GM21515 (cell line): ENCODE measurements around the gene SEMA4G.

Source experiments
- ATAC-seq: cut with Tn5 transposase; IDR thresholded peaks from one replicate; pipeline ENCODE4 v1.9.1; 2021; ENCODE audit not compliant: unreplicated experiment

SEMA4G gene

DNA sequence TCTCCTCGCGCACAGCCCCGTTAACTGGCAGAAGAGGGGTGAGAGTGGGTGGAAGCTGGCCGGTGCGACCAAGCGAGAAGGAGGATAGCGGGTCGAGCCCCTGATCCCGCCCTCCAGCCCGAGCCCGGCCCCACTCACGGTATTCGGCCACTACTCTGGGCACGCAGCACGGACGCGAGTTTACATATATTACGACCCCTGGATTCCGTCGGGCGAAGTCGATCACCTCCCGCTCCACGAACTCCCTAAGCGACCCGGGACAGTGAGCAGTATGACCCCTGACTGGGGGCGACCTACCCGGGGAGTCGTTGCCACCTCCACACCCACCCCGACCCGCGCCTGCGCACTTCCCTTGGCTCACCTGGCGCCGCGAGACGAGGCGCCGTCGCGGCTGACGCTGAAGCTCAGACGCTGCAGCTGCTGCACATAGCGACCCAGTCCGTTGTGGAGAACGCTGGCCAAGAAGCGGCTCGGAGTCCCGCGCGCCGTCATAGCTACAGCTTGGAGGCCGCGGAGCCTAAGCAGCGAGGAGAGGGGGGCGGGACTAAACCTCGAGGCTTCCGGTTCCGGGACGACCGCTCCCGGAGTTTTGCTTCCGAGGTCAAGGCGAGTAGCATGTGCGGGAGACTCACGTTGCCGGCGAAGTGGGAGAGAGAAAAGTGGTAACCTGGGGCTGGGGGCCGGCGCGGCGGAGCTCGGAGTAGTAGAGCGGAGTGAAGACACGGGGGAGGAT lies 17.8 kb downstream of the SEMA4G start, which contains the start of the genes MRPL43 and TWNK:
Gene MRPL43, minus strand, starts transcription at position 546 of the 733 bp plus-strand sequence. Its CDS starts 54 bp downstream, at position 492.
Gene TWNK, plus strand, starts transcription at position 592 of the 733 bp plus-strand sequence. CDS start 668 bp downstream, outside the sequence.
- ATAC-seq = peak; percentile 59

DNA sequence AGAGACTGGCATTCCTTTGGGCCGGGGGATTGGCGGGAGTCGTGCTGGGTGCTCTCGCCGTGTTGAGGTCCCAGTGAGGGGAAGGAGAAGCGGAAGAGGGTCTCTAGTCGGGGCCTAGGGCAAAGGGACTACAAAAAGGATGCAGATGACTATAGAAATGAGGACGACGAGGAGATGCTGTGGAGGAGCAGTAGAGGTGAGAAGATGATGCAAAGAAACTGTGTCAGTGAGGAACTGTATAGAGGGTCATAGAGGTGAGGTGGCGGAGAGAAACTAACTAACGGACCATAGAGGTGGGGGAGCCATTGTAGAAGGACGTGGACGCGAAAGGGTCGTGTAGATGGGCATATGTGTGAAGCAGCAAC lies 18.4 kb downstream of the SEMA4G start:
- ATAC-seq = no peak

DNA sequence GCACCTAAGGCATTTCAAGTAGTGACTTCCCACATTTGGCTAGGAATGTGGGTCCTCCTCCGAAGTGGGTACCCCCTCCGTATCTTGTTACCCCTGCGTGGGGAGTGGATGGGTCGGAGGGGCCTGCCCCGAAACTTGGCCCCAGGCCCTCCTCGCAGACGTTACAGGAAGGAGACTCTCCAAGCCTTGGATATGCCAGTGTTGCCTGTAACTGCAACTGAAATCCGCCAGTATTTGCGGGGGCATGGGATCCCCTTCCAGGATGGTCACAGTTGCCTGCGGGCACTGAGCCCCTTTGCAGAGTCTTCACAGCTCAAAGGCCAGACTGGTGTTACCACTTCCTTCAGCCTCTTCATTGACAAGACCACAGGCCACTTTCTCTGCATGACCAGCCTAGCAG lies 18.9 kb downstream of the SEMA4G start:
- no peak for ATAC-seq

DNA sequence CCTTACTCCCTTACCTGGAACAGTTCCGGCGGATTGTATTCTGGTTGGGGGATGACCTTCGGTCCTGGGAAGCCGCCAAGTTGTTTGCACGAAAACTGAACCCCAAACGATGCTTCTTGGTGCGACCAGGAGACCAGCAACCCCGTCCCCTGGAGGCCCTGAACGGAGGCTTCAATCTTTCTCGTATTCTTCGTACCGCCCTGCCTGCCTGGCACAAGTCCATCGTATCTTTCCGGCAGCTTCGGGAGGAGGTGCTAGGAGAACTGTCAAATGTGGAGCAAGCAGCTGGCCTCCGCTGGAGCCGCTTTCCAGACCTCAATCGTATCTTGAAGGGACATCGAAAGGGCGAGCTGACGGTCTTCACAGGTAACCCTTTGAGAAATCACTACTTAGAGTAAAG lies 19.8 kb downstream of the SEMA4G start:
- ATAC-seq = no peak

DNA sequence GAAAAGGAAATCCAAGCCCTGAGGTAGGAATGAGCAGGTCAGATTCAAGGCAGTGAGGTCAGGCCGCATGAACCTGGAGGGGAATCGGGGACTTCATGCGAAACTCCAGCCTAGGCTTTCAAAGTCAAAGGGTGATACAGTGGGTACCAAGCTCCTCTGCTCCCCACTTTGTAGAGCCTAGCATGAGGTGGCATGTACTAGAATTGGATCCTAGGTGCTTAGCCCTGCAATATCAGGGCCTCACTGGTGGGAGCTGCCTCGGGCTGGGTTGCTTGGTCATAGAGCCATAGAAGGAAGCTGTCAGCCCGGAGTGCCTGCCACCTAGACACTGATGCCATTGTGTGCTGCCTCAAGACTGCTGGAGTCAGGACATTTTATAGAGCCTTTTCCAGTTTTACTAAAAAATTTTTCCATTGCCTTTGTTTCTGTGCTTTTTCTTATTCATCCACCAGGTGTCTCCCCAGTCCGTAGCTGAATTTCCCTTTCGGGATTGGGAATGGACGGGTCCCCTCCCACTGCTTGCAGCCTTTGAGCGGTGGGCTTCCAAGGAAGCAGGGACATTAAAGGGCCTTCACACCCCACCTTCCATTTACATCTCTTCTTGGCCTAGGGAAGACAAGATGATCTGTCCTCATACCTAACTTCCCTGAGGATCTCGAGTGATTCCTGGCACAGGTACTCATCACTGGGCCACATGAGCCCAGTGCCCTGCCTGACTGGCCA lies 24.8 kb downstream of the SEMA4G start:
- no peak for ATAC-seq

DNA sequence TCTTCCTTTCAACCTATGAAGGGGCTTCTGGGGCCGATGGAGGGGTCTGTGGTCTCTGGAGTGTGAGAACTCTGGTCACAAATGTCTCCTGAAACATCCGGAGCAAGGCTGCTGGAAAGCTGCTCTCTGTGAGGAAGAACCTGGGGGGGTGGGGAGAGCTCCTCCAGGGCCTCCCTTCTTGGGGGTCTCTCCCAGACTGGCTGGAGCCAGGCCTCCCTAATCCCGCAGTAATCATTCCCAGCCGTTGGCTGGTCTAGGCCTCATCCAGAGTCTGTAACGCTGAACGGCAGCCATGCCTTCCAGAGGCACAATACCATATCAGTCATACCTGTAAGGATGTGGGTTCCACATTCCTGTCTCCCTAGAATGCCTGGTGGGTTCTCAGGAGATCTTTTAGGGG lies 25.9 kb downstream of the SEMA4G start:
- no peak for ATAC-seq

DNA sequence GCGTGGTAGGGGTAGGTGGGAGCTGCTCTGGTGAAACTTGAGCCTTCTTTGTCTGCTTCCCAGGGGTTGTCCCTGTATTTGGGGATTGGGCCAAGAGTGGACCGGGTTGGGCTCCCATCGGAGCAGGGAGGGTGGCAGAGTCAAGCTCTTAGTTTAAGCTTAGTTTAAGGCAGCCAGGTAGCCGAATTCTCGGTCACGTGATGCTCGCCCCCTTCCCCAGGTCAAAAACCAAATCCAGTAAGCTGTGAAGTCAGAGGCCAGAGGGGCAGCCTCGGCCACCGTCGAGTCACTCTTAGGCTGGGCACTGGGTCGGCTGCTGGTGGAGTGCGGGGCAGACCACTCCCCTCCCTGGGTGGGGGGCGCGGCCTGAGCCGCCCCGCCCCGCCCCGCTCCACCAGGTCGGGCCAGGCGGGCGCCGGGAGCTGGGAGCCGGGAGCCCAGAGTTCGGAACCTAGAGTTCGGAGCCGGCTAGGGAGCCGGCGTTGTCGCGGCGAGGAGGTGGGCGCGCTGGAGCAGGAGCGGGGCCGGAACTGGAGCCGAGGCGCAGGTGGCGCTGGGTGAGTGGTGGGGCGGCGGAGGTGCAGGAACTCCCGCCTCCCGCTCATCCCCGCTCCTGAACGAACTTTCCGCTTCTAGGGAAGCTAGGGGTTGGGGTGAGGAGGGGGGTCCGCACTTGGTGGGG lies 27.5 kb downstream of the SEMA4G start:
- no peak for ATAC-seq

DNA sequence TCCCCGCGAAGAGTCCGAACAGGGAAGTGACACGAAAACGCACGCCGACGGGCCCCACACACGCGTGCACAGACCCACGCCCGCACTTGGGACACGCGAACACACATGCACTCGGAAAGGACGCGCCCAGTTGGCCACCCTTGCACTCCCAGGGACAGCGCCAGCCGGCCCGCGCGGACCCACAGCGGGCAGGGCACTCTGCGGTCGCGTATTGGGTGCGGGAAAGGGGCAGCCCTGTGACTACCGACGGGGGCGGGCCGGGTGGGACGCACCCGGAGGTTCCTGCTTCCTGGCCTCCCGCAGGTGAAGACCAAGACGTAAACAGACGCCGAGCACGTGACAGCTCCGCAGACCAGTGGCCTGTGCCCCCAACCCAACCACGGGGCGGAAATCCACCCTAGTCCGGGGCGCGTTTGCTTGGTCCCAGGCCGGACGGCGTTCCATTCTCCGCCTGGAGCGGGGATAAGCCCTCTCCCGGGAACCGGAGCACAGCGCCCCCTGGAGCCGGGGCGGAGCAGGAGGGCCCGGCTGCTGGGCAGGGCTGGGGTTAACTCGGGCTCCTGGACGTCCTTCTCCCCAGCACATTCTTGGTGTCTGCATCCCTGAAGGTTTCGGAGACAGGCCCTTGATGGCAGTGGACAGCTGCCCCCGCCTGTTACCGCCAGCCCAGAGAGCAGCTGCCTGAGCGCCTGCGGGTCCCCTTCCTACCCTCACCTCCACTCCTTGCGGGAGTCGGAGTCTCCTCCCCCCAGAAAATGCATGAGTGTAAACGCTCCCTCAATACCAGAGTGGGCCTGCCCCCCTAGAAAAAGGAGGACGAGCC lies 28.3 kb downstream of the SEMA4G start:
- ATAC-seq = peak; percentile 40

DNA sequence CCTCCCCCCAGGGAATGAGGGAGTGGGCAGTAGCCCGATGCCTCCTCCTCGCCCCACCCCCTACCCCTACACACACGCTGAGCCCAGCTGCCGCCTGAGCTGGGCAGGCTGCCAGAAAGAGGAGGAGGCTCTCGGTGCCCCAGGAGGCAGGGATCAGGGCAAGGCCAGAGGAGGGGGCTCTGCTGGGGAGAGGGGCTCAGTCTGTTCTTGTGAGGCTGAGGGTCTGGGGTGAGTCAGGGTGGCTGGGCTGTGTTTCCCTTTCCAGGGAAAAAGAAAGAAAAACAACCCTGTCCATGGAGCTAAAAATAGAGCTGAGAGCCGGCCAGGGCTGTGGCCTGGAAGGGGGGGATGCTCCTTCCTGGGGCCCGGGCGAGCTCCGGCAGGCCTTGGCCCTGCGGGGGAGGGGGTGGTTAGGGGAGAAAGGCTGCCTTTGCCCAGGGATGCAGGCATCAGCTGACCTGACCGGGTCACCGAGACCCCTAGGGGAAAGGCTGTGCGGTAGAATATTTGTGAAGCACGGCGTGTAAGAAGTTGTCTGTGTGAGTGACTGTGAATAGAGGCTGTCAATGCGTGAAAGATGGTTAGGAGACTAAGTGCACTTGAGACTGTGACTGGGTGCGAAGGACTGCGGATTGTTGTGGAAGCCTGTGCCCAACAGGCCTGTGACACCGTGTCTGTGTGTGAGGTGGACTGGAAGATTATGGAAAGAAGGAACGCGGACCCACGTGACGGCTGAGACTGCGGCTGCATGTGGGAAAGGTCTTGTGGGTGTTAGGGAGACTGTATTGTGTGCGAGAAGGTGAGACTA lies 29.1 kb downstream of the SEMA4G start:
- ATAC-seq = no peak

DNA sequence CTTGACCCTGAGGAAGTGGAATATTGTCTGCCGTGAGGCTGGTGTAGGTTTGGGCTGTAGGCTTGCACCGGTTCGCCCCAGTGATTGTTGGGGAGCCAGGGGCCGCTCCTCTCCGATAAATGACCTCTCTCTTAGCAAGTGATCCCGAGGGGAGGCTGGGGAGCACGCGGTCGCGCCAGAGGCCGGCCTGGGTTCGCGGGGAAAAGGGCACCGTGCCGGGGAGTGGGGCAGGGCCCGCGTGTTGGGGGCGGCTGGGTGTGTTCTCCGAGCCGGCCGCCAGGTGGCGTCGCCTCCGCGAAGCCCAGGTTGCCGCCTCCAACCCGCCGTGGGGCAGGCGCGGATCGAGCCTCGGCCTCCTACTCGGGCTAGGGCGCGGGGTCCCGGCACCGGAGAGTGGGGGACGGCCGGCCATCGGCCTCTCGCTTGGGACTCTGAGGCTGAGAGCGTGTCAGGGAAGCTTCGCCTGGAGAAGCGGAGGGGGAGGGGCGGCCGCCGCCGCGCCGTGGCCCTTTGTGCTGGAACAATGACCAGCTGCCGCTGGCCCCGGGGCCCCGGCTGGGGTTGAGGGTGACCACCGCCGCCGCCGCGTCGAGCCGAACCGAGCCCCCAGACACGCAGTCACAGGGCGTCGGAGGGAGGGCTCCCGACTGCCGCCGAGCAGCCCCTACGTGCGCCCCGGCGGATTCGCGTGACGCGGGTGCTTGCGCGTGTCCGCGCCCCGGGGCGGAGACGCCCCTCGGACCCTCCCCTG lies 29.9 kb downstream of the SEMA4G start:
- ATAC-seq = peak; percentile 45

DNA sequence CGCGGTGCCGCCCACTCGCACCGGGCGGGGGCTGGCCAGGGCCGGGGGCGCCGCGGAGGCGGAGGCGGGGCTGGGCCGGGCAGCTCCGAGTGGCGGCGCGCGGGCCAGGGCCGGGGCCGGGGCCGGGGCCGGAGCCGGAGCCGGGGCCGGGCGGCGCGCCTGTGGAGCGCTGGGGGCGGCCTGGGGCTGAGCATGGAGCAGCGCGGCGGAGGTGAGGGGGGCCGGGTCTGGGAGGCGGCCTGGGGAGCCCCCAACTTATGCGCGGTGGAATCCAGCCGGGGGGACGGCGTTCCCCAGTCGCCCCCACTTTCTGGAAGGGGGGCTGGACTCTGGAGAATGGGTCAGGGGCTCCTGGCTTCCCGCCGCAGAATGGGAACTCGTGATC lies 30.4 kb downstream of the SEMA4G start, which contains the start of gene LZTS2:
Gene LZTS2, plus strand, starts transcription at position 67 of the 385 bp plus-strand sequence. CDS start 2,731 bp downstream, outside the sequence.
- ATAC-seq = peak; percentile 7

DNA sequence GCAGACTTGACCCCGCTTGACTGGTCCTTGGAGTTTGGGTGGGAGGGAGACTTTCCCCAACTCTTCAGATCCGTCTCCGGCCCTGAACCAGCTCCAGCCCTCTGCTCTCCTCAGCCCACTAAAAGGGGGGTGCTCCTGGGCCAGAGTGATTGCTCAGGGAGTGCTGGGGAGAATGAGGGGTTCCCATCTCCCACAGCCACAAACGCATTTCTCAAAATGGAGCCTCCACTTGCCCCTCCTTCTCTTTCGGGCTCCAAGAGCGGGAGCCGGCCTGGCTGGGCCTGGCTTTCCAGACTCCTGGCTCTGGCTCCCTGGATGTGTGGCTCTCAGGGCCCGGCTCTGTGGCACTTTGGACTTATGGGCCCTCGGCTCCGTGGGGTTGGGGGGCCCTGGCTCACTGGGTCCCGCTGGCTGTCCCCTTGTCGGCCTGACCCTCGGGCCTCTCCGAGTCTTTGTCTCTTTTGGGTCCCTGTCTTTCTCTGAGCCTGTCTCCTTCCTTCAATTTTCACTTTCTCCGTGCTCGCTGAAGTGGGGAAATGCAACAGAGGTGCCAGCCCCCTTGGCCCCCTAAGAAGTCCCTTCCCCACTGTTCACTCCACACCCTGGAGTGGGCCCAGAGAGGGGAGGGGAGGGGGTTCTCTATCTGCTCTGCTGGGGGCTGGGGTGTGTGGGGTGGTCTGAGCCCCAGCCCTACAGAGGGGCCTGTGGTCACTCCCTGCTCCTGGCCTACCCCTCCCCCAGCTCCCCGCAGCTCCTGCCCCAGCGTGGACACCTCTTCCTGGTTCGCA lies 31.0 kb downstream of the SEMA4G start:
- no peak for ATAC-seq

DNA sequence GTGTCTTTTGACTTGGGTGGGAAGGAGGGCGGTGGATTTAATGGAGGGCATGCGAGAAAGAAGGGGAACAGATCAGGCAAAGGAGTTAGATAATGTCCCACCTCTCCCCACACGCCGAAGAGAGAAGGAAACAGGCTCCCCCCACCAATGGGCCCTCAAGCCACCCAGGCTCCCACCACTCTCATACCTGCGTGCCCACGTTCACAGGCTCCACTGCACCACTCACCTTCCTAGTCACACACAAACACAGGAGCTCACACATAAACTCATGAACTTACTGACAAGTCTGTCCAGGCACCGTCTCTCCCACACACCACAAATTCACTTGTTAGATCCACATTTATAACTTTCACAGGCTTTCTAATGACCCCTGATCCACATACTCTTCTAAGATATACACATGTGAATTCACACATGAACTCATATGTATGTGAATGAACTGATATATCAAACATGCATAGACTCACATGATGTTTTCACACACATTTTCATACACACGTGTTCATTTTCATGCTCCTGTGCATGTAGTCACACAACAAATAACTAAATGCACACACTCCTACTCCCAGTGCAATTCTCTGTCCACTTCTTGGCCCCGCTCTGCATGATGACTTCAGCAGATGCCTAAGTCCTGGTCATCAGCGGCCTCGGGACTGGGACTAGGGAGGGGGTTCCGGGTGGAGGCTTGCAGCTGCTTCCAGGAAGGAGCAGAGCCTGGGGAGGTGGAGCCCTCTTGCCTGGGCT lies 31.8 kb downstream of the SEMA4G start:
- no peak for ATAC-seq

DNA sequence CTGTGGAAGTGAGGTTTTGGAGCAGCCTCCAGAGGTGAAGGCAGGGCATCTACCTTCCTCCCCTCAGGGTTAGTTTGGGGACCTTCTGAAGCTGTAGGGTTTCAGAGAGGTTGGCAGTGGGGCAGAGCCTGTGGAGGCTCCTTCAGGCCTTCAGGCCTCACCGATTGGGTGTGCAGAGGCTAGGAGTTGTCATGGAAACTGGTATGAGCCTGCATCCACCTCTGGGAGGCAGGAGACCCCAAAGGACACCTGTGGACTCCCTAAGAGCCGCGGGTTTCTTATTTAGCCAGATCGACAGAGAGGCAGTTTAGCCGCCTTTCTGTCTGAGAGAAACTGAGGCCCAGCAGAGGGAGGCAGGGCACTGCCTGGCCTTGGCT lies 32.3 kb downstream of the SEMA4G start:
- no peak for ATAC-seq

DNA sequence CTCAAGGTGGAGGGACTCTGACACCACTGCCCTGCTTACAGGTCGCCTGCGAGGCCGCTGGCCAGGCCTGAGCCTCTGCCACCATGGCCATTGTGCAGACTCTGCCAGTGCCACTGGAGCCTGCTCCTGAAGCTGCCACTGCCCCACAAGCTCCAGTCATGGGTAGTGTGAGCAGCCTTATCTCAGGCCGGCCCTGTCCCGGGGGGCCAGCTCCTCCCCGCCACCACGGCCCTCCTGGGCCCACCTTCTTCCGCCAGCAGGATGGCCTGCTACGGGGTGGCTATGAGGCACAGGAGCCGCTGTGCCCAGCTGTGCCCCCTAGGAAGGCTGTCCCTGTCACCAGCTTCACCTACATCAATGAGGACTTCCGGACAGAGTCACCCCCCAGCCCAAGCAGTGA lies 33.2 kb downstream of the SEMA4G start:
- ATAC-seq = no peak

DNA sequence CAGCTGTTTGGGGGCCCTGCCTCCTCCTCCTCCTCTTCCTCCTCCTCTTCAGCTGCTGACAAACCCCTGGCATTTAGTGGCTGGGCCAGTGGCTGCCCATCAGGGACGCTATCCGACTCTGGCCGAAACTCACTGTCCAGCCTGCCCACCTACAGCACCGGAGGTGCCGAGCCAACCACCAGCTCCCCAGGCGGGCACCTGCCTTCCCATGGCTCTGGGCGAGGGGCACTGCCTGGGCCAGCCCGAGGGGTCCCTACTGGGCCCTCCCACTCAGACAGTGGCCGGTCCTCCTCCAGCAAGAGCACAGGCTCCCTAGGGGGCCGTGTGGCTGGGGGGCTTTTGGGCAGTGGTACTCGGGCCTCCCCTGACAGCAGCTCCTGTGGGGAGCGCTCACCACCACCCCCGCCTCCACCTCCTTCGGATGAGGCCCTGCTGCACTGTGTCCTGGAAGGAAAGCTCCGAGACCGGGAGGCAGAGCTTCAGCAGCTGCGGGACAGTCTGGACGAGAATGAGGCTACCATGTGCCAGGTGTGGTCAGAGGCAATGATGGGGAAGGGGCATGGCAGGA lies 34.4 kb downstream of the SEMA4G start:
- ATAC-seq = no peak

DNA sequence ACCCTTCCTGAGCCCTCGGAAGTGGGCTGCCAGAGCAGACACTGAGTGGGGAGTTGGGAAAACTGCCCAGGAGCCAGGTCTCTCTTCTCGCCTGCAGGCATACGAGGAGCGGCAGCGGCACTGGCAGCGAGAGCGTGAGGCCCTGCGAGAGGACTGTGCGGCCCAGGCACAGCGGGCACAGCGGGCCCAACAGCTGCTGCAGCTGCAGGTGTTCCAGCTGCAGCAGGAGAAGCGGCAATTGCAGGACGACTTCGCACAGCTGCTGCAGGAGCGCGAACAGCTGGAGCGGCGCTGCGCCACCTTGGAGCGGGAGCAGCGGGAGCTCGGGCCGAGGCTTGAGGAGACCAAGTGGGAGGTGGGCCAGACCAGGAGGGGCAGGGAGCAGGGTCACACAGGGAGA lies 36.1 kb downstream of the SEMA4G start:
- no peak for ATAC-seq
